ENCODE results near the gene MRC2. TPM values are rescaled to one million over a fixed set of nuclear protein-coding genes. Genes with fewer than 3 reads are reported as not detected.

The MRC2 gene
- total and polyA plus RNA-seq, 2 of the 13 experiments (the other 11 are each of a cell fraction or from before 2014, with no cell fraction given), result not detected

- H3K9me3 ChIP-seq (ENCODE audit: low read length), result no peaks in the 10 kb centered on the region
- DNase-seq (ENCODE audit: low spot score) (no peak), FAIRE-seq (no peak), ATAC-seq (no peak)
- H2AFZ ChIP-seq (ENCODE audit: low read length), result no peak overlapping the region
- no peak overlapping the region for H3K4me2 ChIP-seq (ENCODE audit: low read depth, low read length)
- ChIA-PET POLR2A (no interaction called here), CTCF (ENCODE audit: low intra/inter-chr PET ratio, low total read pairs) (no interaction called here)
- H3K9ac ChIP-seq (ENCODE audit: insufficient read depth, low read depth, low read length), result no peak overlapping the region
- intact Hi-C loops (cut with micrococcal nuclease; ENCODE audit: unreplicated experiment) (no loop called here), in situ Hi-C loops (cut with HindIII; ENCODE audit: extremely low pct_ligation_motif_present, low pct_unique_long_range_greater_than_20kb) (no loop called here)
- BruUV-seq (replicated peaks), result no TSS peak
- TF ChIP-seq NFRKB (IDR thresholded peaks at IDR 0.05) (no peak), CC2D1A (CRISPR knock-in tag; IDR thresholded peaks at IDR 0.05) (no peak), POGK (CRISPR knock-in tag; conservative IDR thresholded peaks at IDR 0.05) (no peak), CBX5 (CRISPR knock-in tag; IDR thresholded peaks at IDR 0.05; ENCODE audit: borderline replicate concordance) (no peak)
- H3K27me3 ChIP-seq (ENCODE audit: control insufficient read depth in 1 of 2, insufficient read depth in 2 of 2, low read length in 2 of 2), result peaks cover 7 to 51% of the 10 kb centered on the region in 2 experiments; a peak in 4 of 5 replicates
- no peak overlapping the region for H3K4me3 ChIP-seq (replicated peaks in 1 of 3; ENCODE audit: insufficient read depth in 1 of 3, low read depth in 2 of 3, low read length in 3 of 3)
- H3K79me2 ChIP-seq (ENCODE audit: insufficient read depth, low read length), result no peaks in the 10 kb centered on the region
- no peaks in the 10 kb centered on the region for H3K36me3 ChIP-seq (replicated peaks in 1 of 2; ENCODE audit: control insufficient read depth in 1 of 2, insufficient read depth in 2 of 2, low read length in 2 of 2)
- no peak overlapping the region for H3K27ac ChIP-seq (ENCODE audit: extremely low read length, insufficient read depth, low read length)
- H3K4me1 ChIP-seq (ENCODE audit: insufficient read depth, low read length), result peaks cover 23% of the 10 kb centered on the region
- WGBS (ENCODE audit: low lambda C conversion rate), result 40% methylated on average over 15 of the region's 15 CpGs
- no peaks in the 10 kb centered on the region for H4K20me1 ChIP-seq (ENCODE audit: insufficient read depth, low read length)
Measured at GRCh38 chr17:62648251-62648955, 20.9 kb downstream of the MRC2 start.

GRCh38 chr17:62648956-62649294 lies 21.5 kb downstream of the MRC2 start:
- 56% methylated on average over 6 of the region's 6 CpGs for WGBS (ENCODE audit: low lambda C conversion rate)
- H3K9me3 ChIP-seq (ENCODE audit: low read length), result no peaks in the 10 kb centered on the region
- peaks cover 8 to 56% of the 10 kb centered on the region in 2 experiments; a peak in 4 of 5 replicates for H3K27me3 ChIP-seq (ENCODE audit: control insufficient read depth in 1 of 2, insufficient read depth in 2 of 2, low read length in 2 of 2)
- peaks cover 29% of the 10 kb centered on the region for H3K4me1 ChIP-seq (ENCODE audit: insufficient read depth, low read length)
- in situ Hi-C loops (cut with HindIII; ENCODE audit: extremely low pct_ligation_motif_present, low pct_unique_long_range_greater_than_20kb) (no loop called here), intact Hi-C loops (cut with micrococcal nuclease; ENCODE audit: unreplicated experiment) (no loop called here)
- no peak overlapping the region for H2AFZ ChIP-seq (ENCODE audit: low read length)
- no peaks in the 10 kb centered on the region for H4K20me1 ChIP-seq (ENCODE audit: insufficient read depth, low read length)
- no peak overlapping the region for H3K4me3 ChIP-seq (replicated peaks in 1 of 3; ENCODE audit: insufficient read depth in 1 of 3, low read depth in 2 of 3, low read length in 3 of 3)
- CTCF ChIA-PET (ENCODE audit: low intra/inter-chr PET ratio, low total read pairs), result no interaction called here
- no peak for TF ChIP-seq ZNF615 (CRISPR knock-in tag; IDR thresholded peaks at IDR 0.05; ENCODE audit: borderline replicate concordance)
- TF ChIP-seq HHEX (CRISPR knock-in tag; IDR thresholded peaks at IDR 0.05), result no peak
- no peak for TF ChIP-seq ZNF569 (CRISPR knock-in tag; IDR thresholded peaks at IDR 0.05; ENCODE audit: borderline replicate concordance)
- TF ChIP-seq MBD4 (IDR thresholded peaks at IDR 0.05; ENCODE audit: borderline replicate concordance, low read length), result no peak
- no peak for TF ChIP-seq ZIK1 (CRISPR knock-in tag; IDR thresholded peaks at IDR 0.05; ENCODE audit: borderline replicate concordance, low read depth)
- no peak for TF ChIP-seq NCOA2 (CRISPR knock-in tag; IDR thresholded peaks at IDR 0.05)
- no peak for TF ChIP-seq MEIS1 (CRISPR knock-in tag; IDR thresholded peaks at IDR 0.05; ENCODE audit: borderline replicate concordance)
- TF ChIP-seq HMGA1 (CRISPR knock-in tag; conservative IDR thresholded peaks at IDR 0.05), result no peak
- no peak for TF ChIP-seq FOXM1 (CRISPR knock-in tag; IDR thresholded peaks at IDR 0.05)
- TF ChIP-seq ZNF160 (CRISPR knock-in tag; IDR thresholded peaks at IDR 0.05), result no peak
- H3K9ac ChIP-seq (ENCODE audit: insufficient read depth, low read depth, low read length), result no peak overlapping the region
- H3K36me3 ChIP-seq (replicated peaks in 1 of 2; ENCODE audit: control insufficient read depth in 1 of 2, insufficient read depth in 2 of 2, low read length in 2 of 2), result no peaks in the 10 kb centered on the region
- POLR2A ChIA-PET, result no interaction called here
- ATAC-seq (no peak), DNase-seq (ENCODE audit: low spot score) (no peak), FAIRE-seq (no peak)
- H3K4me2 ChIP-seq (ENCODE audit: low read depth, low read length), result no peak overlapping the region
- no peak overlapping the region for H3K27ac ChIP-seq (ENCODE audit: extremely low read length, insufficient read depth, low read length)
- H3K79me2 ChIP-seq (ENCODE audit: insufficient read depth, low read length), result no peaks in the 10 kb centered on the region
- no TSS peak for BruUV-seq (replicated peaks)

Data from HepG2 (cell line).